GM12801 (cell line): ENCODE data around the gene BORCS8.

Experiments
- TF ChIP-seq, protein P1 (sequence below): IDR thresholded peaks from one replicate; pipeline ENCODE4 v1.5.1; 2011; ENCODE audit warnings: control low read depth; ENCODE audit not compliant: insufficient read length; ENCODE audit errors: extremely low read depth

The BORCS8 gene

DNA sequence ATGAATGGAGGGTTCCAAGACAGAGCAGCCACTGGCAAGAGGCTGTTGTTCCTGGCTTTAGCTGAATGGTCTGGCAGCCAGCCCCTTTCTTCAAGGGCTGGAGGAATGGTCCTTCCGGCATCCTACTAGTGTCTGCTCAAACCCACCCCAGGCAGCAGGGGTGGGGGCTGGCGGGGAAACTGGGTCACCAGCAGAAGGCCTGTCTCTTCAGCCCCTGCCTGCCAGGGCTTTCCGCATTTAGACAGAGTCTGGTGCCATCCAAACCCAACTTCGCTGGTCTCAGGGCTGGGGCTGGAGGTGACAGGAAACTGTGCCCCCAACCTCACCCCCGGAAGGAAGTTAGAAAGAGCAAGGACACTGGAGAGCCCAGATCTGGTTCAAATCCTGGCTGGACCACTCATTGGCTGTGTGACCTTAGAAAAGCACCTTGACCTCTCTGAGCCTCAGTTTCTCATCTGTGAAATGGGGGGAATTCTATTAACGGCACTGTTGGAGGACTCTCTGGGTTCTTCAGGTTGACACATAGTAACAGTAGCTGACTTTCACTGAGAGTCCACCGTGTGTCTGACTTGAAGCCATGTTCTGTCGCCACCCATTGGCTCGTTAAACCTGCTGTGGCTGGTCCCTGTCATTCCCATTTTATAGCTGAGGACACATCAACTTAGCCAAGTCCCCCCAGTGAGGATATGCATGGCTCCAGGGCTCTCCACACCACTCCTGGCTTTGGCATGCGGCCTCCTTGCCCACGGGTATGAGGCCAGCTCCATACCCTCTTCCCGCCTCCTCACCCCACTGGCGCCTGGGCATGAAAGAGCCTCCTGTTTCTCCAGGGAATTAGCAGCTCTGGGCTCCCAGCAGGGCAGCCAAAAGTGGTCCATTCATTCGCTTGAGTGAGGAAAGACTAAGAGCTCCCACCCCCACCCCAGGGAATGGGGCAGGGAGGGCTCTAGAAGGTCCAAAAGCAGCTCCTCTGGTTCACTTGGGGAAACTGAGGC is 13.8 kb upstream of the BORCS8 start:
- TF ChIP-seq, protein P1, sequence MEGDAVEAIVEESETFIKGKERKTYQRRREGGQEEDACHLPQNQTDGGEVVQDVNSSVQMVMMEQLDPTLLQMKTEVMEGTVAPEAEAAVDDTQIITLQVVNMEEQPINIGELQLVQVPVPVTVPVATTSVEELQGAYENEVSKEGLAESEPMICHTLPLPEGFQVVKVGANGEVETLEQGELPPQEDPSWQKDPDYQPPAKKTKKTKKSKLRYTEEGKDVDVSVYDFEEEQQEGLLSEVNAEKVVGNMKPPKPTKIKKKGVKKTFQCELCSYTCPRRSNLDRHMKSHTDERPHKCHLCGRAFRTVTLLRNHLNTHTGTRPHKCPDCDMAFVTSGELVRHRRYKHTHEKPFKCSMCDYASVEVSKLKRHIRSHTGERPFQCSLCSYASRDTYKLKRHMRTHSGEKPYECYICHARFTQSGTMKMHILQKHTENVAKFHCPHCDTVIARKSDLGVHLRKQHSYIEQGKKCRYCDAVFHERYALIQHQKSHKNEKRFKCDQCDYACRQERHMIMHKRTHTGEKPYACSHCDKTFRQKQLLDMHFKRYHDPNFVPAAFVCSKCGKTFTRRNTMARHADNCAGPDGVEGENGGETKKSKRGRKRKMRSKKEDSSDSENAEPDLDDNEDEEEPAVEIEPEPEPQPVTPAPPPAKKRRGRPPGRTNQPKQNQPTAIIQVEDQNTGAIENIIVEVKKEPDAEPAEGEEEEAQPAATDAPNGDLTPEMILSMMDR: no peak

DNA sequence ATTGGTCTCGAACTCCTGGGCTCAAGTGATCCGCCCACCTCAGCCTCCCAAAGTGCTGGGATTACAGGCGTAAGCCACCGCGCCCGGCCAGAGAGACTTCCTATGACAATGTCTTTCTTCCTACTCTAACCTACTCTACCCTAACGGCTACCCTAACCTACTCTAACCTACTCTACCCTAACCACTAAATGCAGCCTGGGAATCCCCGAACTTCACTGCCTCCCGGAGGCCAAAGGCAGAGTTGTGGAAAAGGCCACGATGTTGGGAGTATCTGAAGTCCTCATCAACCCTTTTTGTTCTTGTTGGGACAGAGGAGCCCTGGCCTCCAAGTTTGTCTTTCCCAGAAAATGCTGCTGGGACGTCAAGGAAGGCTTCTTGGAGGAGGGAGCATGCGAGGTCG is 12.2 kb upstream of the BORCS8 start:
- TF ChIP-seq, protein P1: no peak

DNA sequence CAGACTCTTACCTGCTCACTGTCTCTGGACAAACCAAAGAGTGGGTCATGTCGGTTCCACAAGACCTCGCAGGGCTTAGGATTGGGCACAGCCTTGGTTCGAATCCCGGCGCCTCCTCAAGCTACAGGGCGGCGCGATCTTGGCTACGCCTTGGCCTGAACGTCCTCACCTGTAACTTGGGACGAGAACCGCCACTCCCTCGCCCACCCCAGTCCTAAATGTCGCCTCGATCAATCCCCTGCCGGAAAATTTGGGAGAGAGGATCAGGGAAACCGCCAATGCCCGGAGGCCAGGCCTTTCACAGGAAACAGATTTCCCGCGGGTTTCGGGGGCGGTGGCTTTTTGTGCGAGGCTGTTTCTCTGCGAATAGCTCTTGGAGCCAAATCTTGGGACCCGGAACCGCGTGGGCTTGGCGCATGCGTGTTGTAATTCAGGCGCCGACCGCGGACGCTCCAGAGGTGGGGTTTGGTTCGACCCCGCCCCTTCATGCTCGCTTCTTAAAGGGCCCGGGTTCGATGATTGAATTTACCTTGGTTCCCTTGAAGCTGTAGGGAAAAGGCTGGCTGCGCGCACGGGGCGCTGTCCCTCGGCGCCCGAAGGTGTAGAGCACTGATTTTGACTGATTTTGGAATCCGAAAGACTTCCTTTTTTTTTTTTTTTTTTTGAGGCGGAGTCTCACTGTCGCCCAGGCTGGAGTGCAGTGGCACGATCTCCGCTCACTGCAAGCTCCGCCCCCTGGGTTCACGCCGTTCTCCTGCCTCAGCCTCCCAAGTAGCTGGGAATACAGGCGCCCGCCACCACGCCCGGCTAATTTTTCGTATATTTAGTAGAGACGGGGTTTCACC is 11.3 kb upstream of the BORCS8 start, which contains the start of gene NR2C2AP:
Gene NR2C2AP, minus strand, starts transcription at position 403 of the 845 bp plus-strand sequence. Its CDS starts 354 bp downstream, at position 49.
- TF ChIP-seq, protein P1: no peak

DNA sequence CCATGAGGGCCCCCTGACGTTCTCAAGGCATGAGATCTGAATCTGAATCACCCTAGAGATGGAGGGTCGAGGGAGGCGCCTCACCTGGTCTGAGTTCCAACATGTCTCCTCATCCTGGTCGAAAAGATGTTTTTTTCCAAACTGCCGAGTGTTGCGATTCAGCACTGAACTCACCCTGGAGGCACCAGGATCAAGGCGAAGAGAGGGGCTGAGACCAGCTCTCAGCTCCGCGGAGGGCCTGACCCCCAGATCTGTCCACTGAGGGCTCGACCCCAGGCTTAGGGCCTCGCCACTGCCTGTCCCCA is 10.7 kb upstream of the BORCS8 start:
- TF ChIP-seq, protein P1: no peak

DNA sequence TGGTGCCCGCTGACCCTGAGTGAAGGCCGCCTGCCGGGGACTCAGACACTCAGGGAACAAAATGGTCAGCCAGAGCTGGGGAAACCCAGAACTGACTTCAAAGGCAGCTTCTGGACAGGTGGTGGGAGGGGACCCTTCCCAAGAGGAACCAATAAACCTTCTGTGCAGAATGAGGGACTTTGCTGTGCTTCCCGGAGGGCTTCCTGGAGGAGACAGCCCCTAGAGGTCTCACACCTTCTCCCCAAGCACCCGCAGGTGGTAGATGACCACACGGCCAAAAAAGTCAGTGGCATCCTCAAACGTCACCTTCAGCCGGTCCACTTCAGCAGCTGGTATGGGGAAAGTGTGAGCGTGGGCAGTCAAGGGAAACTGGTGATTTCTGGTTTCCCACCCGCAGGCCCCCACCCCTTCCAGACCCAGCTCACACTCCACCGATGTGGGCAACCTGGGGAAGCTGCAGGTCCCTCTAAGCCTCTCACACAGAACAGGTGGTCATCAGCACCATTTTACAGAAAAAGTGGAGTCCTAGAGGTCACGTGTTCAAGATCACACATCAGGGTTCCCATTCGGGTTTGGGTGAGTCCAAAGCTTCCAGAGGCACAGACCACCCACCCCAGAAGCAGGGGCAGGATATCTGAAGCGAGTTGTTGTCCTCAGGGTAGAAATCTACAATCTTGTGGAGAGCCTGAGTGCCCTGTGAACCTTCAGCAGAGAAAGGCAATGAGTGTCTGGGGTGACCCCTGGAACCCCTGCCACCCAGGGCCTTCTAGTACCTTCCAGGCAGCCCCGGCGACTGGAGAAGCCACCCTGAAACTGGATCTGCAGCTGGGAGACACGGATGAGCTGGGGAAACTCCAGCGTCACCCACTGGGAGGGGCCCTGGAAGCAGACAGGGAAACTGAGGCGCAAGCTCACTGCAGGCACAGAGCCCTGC is 10.0 kb upstream of the BORCS8 start:
- TF ChIP-seq, protein P1: no peak

GRCh38 chr19:19193926-19194325 is 2.0 kb upstream of the BORCS8 start:
- TF ChIP-seq, protein P1: no peak
